GM10248 (cell line): ENCODE results near the gene CDHR2.

Experiments used
- CTCF ChIA-PET: fragments of 300-600 bp; sonication (Branson Sonifier 250); formaldehyde crosslinking; extraction: SDS; loops from one replicate; lab custom pipeline; 2021; ENCODE audit warnings: antibody characterized with exemption; lab: Yijun Ruan, JAX
- POLR2A ChIA-PET: fragments of 350-650 bp; sonication (Branson Sonifier 250); formaldehyde crosslinking; extraction: SDS; loops from one replicate; lab custom pipeline; 2020; ENCODE audit warnings: antibody characterized with exemption; lab: Yijun Ruan, JAX
- DNase-seq: peaks from one replicate; pipeline ENCODE4 v3.0.0; 2012; ENCODE audit errors: extremely low spot score
- CTCF ChIP-seq: IDR thresholded peaks from 2 replicates; pipeline ENCODE4 v1.5.1; 2012; ENCODE audit warnings: mild to moderate bottlenecking, low read depth; ENCODE audit errors: extremely low read depth, missing control alignments, control extremely low read depth

CDHR2 gene, protein sequence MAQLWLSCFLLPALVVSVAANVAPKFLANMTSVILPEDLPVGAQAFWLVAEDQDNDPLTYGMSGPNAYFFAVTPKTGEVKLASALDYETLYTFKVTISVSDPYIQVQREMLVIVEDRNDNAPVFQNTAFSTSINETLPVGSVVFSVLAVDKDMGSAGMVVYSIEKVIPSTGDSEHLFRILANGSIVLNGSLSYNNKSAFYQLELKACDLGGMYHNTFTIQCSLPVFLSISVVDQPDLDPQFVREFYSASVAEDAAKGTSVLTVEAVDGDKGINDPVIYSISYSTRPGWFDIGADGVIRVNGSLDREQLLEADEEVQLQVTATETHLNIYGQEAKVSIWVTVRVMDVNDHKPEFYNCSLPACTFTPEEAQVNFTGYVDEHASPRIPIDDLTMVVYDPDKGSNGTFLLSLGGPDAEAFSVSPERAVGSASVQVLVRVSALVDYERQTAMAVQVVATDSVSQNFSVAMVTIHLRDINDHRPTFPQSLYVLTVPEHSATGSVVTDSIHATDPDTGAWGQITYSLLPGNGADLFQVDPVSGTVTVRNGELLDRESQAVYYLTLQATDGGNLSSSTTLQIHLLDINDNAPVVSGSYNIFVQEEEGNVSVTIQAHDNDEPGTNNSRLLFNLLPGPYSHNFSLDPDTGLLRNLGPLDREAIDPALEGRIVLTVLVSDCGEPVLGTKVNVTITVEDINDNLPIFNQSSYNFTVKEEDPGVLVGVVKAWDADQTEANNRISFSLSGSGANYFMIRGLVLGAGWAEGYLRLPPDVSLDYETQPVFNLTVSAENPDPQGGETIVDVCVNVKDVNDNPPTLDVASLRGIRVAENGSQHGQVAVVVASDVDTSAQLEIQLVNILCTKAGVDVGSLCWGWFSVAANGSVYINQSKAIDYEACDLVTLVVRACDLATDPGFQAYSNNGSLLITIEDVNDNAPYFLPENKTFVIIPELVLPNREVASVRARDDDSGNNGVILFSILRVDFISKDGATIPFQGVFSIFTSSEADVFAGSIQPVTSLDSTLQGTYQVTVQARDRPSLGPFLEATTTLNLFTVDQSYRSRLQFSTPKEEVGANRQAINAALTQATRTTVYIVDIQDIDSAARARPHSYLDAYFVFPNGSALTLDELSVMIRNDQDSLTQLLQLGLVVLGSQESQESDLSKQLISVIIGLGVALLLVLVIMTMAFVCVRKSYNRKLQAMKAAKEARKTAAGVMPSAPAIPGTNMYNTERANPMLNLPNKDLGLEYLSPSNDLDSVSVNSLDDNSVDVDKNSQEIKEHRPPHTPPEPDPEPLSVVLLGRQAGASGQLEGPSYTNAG (N-terminal part only)

DNA sequence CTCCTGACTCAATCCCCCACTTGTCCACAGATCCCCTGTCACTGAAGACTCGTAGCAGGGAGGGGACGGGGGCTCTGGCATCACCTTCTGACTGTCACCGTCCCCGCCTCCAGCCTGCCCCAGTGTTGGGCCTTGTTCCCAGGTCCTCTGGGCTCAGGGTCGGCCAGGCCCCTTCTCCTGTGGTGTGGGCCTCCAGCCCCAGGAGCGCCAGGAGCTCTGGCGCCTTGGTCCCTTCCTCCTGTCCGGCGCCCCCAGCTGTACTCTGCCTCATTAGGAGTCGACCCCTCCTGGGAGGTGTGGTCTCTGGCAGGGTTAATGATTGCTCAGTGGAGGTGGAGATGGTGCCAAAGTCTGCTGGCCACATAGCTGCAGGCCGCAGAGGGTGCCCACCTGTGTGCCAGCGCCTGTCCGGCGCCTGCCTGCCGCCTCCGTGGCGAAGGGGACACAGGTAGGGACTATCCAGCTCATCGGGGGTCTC is at the start of gene CDHR2:
Gene CDHR2 (plus strand): TSS at position 376 of the 478 bp plus-strand sequence. CDS start 16,011 bp downstream, outside the sequence.
- CTCF ChIA-PET = interaction anchor here (0.7 to 2.4 kb wide), 2 partner anchors 25 to 109 kb away, joined by 3 to 15 read pairs; no protein-coding TSS in a partner anchor
- POLR2A ChIA-PET = no interaction called here
- no peak for TF ChIP-seq CTCF
- DNase-seq = no peak

GRCh38 chr5:176500511-176500910 is 48.6 kb upstream of the CDHR2 start:
- no peak for TF ChIP-seq CTCF
- CTCF ChIA-PET = no interaction called here
- POLR2A ChIA-PET = no interaction called here
- DNase-seq = no peak

DNA sequence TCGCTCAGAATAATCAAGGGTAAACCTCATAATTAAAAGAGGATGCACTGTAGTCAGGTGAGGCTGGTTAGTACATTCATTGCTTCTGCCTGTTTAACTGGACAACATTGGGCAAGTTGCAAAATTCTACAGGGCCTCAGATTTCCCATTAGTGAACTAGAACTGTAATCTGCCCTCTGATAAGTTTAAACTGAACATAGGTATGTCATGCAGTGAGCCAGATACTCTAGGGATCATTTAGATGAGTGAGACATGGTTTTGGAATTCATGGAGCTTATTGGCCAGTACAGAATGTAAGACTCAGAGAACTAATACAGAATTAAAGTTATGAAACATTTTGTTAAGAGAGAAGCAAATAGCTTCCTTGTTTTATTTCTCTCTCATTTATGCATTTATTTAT is 47.8 kb upstream of the CDHR2 start:
- CTCF ChIA-PET = interaction anchor here (0.9 to 1.9 kb wide), 3 partner anchors 9 to 53 kb away, joined by 3 to 6 read pairs (median 6); partner anchors contain the start of gene FAF2
- no peak for DNase-seq
- TF ChIP-seq CTCF = no peak
- POLR2A ChIA-PET = interaction anchor here (0.7 kb wide), 1 partner anchor 1009 kb away, joined by 3 read pairs; the partner anchor contains the start of gene DOK3

DNA sequence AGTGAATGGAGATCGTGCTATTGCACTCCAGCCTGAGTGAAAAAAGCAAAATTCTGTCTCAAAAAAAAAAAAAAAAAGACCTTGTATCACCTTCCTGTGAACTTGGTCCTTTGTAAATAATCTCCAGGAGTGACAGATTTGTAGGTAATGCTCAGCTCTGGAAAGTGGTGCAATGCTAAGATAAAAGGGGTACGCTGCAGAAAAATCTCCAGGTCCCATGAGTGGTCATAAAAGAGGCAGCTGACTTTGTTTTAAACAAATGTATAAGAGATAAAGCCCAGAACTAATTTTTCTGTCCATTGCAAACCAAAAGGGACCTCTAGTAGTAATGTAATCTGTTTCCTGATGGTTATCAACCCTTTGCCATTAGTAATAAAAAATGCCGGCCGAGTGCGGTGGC is 45.6 kb upstream of the CDHR2 start:
- no peak for DNase-seq
- CTCF ChIA-PET = interaction anchor here (1.1 kb wide), 1 partner anchor 8 kb away, joined by 5 read pairs; no protein-coding TSS in a partner anchor
- POLR2A ChIA-PET = no interaction called here
- TF ChIP-seq CTCF = no peak

GRCh38 chr5:176507911-176508310 is 41.2 kb upstream of the CDHR2 start:
- no peak for TF ChIP-seq CTCF
- DNase-seq = no peak
- CTCF ChIA-PET = no interaction called here
- POLR2A ChIA-PET = no interaction called here
